Left renal pelvis (tissue), 4 donors: Measurements from ENCODE around the gene PRKCE. TPM values are rescaled to one million over a fixed set of nuclear protein-coding genes. Genes with fewer than 3 reads are reported as not detected.

Source experiments
- DNase-seq, 4 donors: peaks; one replicate each; pipeline ENCODE4 v3.0.0-alpha.2; 2013; ENCODE audit warnings: low read depth in 4 of 4, low spot score in 3 of 4
- polyA plus RNA-seq, 4 donors: library from polyadenylated mRNA; unstranded; fragments of 120-200 nt; gene quantifications; one replicate each; pipeline ENCODE4 v1.2.1, GENCODE V29; 2013; ENCODE audit not compliant: insufficient read length in 4 of 4

The PRKCE gene
- polyA plus RNA-seq, 4 donors = 8.2 to 16.0 (median 9.0) TPM

DNA sequence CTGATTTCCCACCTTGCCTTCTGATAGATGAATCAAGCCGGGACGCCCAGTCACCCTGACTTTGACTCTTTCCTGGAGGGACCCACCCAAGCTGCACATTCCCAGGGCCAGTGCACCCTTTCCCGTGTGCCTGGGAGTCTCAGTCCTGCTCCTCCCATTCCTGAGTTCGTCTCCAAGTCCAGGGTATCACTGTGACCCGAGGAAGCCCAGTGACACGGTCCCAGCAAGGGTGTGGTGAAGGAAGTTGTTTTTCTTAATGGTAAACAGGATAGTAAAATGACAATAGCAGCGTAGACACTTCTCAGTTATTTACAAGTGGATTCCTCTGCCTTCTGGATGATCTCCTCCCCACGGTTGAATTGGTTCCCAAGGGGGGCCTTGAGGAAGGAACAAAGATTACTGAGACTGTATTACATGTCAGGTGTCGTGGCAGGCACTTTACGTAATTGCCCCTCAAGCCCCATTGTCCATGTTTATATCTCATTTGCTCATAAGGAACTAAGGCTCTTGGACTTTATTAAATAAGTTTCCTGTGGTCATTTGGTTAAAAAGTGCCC, 123.3 kb downstream of the PRKCE start:
- no peak for DNase-seq

DNA sequence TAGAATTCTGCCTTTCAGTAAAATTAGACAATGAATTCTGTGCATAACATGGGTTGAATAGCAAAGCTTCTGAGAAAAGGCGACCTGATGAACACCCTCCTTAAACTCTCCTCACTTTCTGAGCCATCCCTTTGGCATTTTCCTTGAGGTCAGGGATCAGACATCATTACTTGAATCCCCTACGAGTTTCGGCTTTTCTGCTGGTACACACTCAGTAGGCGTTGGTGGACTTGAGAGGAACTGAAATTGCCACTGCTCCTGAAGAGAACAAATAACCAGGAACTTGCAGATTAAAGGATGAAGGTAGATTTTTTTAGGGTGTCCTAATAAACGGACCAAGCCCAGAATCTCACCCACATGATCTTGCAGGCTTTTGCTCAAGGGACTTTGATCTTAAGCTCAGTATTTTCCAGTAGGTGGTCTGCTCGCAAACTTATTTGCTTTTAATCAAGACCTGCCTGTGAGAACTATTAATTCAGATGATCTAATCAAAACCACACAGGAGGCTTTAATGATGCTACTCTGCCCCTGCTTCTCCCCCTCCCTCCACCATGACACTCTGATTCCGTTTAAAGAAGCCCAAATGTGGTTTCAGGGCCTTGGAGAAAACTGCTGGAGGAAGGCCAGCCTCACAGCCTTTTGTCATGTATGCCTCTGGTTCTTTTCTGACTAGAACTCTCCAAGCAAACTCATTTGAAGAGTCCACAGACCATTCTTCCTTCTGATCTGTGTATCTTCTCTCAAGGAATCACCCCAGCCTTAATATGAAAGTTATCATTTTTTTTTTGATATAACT, 124.9 kb downstream of the PRKCE start:
- no peak for DNase-seq

DNA sequence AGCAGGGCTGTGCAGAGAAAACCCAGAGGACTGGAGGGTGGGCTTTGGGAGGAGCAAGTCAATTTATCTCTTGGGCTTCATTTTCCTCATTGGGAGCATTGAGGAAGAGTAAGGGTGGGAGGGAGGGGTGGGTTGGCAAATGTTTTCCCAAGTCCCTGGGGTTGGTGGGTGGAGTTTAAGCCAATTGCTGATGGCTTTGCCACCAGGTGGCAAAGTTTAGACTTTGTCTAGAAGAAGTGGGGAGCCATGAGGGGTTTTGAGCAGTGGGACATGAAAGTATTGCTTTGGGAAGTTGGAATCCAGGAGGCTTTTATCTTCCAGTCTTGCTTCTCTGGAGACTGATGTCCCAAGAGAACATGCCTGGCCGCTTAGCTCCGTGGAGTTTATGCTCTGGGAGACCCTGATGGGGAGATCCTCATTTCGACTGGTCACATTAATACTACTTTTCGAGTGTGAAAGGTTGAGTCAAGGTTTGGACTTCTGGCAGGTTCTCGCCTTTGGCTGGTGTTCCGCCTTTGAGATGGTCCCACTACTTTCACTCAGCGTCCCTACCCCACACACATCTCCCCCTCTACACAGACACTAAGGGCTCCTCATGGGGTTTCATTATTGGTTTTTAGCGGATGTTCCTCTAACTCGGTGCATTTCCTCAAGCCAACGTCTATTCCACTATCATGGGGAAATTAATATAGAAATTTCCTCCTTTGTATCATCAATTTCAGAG, 126.7 kb downstream of the PRKCE start:
- no peak for DNase-seq

DNA sequence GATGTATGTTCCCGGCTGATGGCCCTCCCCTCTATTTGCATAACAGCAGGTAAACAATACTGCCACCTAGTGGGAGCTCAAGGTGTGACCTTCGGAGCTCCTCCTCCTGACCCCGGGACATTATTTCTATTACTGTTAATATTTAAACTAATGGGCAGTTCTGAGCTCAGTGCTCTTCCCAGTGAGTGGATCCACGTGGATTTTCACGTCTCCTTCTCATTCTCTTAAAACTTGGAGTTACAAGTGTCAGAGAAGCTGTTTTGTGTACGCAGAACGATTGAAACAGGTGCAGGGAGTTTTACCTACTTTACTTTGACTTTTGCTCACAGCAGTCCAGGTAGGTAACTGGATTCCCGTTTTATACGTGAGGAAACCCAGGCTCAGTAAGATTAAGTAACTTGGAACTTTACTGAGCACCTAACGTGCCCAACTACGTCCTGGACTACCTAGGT, 127.3 kb downstream of the PRKCE start:
- no peak for DNase-seq

DNA sequence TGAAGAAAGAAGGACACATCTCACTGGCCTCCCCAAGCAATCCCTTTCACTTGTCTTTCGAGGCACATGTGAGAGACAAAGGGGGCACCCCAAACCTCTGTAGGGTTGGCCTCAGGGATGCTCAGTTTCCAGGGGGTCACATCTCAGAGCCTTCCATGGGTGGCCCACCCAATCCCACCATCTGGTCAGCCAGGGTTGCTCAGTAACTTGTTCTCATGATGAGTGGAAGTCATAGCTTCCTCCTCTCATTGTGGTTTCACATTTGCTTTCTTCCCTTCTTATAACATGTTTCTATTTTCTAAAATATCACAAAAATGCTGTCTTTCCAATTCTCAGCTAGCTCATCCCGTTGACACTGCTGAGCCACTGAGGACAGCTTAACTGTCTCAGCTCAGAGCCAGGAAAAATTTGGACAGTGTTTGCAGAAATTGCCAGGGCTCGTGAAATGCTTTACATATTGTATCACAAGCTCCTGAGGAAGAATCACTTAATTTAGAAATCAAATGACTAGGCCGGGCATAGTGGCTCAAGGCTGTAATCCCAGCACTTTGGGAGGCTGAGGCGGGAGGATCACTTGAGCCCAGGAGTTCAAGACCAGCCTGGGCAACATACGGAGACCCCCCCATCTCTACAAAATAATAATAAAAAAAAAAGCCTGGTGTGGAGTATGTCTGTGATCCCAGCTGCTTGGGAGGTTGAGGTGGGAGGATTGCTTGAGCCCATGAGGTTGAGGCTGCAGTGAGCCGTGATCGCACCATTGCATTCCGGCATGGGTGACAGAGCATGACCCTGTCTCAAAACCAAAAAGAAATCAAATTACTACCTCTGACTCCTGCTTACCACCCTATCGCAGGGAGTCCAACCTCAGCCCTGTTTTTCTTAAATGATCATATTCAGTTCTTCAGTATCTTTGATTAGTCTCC, 129.3 kb downstream of the PRKCE start:
- no peak for DNase-seq

DNA sequence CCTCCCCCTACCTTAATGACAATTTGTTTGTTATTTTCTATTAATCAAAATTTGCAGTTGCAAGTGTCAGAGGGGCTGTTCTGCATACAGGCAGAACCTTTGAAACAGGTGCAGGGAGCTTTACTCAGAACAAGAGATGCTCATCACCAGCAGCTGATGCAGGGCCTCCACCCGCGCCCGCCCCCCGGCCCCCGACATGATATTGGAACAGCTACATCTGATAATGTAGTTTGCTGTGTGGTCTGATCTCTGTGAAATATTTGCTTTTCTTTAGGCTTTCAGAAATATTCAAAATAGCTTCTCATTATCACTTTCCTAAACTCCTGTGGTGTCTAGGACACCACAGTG, 130.0 kb downstream of the PRKCE start:
- no peak for DNase-seq

DNA sequence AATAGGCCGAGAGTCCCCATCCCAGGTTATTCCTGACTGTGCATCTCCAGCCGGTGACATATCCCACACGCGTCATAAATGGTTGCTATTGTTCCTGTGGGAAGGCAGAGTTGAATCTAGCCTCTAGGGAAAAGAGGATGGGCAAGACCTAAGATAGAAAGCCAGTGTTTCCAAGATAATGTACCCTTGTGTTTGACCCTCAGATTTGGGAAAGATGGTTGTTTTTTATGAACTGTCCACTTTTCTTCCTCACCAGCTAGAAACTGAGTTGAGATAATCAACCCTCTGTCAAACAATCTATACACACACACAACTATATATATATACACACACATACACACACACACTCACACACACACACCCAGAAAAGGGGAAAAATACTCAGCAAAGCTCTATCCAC, 131.0 kb downstream of the PRKCE start:
- DNase-seq = no peak

DNA sequence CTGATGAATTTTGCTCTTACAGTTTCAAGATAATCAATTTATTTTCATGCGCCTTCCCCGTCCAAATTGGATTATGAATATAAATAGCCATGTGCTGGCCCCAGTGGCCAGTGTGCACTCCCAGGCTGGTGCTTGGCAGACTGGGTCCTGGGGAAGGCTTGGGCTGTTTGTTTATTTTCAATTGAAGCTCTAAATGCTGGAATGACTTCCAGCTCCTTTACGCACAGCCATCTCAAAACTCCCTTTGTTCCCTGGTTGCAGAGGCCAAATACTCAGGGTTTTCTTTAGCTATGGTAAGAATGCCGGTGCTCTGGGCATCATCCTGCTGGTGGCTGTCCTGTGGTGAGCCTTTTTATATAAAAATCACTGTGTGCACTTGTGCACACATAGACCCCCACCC, 131.5 kb downstream of the PRKCE start:
- DNase-seq = no peak

DNA sequence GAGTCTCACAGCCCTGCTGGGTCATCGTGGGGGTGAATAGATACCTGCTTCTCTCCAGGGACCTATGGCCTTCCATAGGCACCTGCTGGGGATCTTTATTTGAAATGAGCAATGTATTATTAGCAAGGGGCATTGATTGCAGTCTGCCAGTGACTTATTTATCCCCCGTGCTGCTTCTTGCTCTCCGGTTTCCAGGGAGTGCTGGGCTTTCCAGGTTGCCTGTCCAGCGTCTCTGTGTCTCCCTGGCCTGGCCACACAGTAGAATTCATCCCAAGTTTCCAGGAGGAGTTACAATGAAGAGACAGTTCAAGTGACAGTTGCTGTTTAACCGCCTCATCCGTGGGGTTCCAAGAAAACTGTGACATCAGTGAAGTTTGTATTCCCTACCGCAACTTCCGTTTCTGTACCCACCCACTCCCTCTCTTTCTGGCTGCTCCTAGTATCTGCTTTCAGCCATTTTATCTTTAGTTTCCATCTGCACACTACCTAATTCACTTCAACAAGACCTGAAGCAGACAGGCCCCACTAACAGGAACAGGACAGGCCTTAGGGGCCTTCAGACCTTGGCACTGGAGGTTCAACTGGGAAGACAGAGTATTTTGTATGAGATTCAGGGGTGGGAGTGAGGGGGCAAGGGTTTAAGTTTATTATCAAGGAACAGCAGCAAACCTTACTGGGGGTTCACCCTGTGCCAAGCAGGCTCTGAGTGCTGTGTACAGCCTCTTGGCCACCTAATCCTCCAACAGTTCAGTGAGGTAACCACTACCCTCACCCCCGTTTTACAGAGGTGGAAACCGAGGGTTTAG, 134.8 kb downstream of the PRKCE start:
- no peak for DNase-seq

DNA sequence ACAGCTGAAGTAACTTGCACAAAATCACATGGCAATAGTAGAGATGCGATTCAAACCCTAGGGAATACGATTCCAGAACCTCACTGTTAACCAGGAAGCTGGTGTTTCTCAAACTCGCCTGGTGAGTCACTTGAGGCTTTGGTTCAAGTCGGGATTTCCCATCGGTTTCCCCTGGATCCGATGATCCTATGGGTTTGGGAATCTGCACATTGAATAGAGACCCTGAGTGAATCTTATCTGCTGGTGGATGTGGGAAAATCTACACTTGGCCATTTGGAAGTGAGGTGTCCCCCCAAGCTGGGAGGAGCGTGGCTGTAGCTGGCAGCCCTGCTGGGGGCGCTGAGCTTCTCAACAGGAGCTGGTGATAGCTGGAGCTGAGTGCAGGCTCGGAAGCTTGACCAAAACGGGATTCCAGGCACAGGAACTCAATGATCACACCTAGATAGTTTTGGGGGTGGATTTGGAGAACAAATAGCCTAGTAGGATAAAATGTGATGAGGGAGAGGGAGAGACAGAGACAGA, 135.4 kb downstream of the PRKCE start:
- no peak for DNase-seq

DNA sequence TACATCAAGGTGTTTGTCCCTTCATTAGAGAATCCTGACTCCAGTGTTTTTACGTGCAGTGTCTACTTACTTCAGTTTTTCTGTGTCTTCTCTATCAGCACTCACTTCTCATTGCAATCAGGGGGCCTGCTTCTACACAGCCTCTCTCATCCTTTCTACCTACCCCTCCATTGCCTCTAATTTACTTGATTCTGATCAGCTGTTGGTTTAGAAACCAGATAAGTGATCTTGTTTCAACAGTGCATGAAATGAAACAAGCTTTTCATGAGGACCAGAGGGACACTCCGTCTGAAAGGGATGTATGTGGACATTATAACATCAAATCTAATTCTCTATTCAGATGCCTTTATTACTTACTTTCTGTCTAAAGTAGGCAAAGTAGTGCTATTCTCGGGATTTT, 136.9 kb downstream of the PRKCE start:
- no peak for DNase-seq

DNA sequence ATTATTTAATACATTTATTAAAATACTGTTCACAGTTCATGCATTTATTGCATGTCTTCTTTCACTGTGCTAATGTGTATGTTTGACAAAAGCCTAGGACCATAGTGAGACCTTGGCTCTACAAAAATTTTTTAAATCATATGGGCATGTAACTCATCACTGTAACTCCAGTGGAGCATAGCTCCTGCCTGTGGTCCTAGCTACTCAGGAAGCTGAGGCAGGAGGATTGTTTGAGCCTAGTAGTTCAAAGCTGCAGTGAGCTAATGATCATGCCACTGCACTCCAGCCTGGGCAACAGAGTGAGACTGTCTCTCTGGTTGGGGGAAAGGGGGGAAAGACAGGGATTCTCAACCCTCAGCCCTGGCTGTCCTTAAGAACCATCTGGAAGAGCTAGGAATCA, 137.8 kb downstream of the PRKCE start:
- DNase-seq = no peak

DNA sequence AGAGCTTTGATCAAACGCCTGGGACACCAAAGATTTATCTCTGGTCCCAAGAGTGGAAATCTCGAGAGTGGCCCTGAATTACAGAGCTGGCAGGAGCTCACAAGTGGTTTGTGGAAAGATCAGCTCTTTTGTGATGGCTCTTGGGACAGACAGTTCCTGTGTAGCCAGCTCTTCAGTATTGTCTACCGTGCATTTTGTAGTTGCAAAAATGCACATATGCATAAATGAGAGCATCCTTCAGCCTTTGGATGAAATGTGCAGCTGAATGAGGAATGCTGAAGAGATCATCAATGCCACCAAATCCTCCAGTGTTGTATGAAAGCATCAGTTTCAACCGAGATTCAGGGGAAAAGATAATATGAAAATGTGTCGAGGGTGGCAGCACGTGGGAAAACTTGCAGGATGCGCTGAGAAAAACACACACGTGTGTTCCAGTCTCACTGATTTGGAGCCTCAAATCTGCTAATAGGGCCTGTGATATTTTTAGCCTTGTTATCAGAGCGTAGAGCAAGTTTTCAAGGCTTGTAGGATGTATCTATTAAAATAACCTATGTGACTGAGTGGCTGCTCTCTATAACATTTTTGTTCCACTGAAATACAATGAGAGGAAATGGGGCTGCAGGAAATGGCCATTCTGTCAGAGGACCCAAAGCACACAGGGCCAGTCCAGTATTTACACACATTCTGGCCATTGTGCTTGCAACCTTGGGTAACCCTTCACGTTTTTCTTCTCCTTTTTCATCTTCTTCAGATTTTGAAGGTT, 138.7 kb downstream of the PRKCE start:
- no peak for DNase-seq

DNA sequence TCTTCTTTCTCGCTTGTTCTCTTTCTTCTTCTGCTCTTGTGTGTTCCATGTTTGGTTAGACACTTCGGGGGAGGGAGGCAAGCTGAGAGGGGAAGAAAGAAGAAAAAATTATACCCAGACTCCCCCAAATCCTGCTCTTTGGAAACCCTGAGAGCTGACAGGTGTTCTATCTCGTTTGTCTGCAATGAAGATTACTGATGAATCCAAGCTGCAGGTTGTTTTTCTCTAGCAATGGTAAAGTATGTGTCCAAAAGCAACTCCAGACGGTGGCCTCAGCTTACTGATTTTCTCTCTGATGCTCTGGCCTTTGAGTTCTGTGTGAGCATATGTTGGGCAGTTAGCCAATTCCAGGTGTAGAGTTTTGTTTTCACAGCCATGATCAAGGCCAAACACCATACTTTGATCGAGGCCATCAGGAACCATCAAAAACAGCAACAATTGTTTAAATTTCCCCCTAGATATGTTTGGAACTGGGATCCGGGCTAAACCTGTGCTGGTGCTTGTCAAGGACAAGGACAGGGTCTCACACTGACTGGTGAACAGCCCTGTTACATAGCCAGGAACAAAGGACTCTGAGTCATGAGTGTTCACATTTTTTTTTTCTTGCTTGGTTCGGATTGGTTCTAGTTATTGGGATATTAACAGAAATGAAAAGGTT, 142.0 kb downstream of the PRKCE start:
- no peak for DNase-seq

DNA sequence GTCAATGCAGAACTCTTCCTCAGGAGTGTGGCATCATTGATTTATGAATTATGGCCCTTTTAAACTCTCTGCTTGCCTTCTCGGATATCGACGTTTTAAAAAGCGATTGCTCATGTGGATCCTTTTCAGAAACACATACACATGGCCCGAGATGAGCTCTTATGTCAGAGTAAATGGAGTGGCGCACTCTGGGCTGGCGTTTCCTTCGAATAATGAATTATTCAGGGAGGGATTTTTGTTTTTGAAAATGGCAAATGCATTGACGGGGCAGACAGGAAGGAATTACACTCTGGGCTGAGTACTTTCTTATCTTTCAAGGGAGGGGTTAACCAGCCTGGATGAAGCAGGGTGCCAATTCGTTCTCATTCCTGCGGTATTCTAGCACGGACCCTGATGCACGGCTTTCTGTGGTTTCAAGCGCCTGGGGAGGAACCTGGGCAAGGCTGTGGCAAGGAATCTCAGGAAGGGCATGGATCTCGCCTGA, 142.7 kb downstream of the PRKCE start:
- DNase-seq = no peak

DNA sequence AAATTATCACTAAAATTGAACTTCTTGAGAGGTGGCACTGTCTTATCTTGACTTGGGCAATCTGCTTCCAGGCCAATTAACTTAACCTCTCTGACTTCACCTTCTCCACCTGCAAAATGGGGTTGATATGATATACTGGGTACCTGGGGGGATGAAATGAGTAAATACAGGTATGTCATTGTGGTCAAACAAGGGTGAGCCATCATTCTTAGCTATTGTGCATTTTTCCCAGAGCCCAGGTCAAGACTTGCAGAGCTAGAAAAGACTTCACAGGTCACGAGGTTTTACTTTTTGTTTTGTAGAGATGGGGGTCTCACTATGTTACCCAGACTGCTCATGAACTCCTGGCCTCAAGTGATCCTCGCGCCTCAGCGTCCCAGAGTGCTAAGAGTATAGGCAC, 145.0 kb downstream of the PRKCE start:
- DNase-seq = no peak

DNA sequence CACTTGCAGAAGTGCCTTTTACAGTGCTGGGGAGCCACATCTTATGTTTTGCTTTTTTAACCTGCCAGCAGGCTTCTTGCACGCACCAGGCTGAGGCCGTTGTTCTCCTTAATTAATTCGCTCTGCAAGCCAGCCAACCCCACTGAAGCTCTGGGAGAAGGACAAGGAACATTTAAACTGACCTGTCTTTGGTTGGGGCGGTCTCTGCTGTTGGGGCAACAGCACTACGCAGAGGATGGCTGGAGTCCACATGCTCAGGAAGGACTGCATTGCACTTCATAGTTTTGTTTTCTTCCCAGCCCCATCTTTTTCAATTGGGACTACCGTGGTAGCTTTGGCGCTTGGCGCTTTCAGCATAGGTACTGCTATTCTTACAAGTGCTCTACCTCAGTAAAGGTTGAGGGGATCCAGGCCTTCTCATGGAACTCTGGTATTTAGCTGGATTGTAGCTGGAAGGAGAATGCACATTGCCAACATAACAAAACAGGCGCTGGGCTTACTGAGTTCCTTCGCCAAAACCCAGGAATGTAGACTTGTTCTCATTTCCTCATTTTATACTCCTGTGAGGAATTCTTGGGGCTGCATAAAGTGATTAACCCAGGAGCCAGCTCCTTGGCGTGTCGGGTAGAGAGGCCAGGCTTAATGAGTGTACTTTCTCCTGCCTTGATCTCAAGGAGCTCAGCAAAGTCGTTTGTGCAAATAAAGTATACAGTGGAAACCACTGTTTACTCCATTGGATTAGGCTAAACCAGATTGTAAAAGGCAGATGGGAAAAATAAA, 146.2 kb downstream of the PRKCE start:
- DNase-seq = no peak
